HG02981 (cell line): ENCODE results near the gene RASSF4.

Source experiments
- ATAC-seq: cut with Tn5 transposase; IDR thresholded peaks from one replicate; pipeline ENCODE4 v1.9.1; 2021; ENCODE audit warnings: mild to moderate bottlenecking, moderate library complexity; ENCODE audit not compliant: unreplicated experiment

RASSF4 gene

DNA sequence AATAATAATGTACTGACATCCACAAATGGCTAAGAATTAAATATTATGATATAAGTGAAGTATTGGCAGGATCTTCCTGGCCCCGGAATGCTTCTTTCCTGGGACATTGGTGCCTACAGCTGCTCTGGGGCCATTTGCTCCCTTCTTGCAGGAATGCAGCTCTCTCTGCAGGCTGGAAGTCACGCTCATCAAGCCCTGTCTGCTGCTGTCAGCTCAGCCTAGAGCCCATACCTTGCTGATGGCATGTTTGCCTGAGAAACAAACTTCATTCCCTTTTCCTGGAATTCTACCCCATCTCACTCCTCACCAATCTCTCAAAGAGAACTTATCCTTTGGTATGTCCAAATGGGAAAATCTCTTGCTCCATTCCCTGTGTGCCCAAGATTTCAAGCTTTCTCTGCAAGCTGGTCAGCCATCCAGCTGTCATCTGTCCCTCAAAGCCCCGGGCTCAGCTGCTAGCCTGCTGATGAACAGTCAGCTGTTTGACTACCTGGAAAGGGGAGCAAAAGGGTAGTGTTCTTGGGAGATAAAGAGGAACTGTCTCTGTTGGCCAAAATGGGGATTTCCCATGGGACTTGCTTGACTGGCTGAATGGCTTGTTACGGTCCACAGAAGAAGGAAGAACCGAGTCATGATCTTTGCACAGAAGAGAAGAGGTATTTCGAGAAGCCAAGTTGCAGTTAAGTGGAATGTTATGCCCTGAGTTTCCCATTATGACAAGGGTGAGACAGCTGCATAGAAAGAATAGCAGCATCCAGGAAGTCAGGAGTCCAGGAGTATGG lies 12.0 kb upstream of the RASSF4 start:
- peak; percentile 58 for ATAC-seq

DNA sequence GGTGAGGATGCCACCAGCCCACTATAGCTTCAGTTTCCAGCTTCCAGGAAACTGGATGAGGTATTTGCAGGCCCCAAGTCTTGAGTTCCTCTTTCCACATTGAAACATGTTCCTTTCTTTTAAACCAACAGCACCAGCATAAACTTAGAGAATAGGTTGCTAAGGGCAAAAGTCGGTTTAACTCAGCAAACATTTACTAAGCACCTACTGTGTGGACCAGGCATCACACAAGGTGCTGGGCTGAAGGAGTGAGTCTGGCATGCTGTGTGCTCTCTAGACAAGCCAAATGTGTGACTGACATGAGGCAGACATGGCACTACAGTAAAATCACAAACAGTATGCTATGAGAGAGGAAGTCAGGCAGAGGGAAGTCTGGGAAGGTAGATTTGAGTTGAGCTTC lies 11.0 kb upstream of the RASSF4 start:
- ATAC-seq: no peak

DNA sequence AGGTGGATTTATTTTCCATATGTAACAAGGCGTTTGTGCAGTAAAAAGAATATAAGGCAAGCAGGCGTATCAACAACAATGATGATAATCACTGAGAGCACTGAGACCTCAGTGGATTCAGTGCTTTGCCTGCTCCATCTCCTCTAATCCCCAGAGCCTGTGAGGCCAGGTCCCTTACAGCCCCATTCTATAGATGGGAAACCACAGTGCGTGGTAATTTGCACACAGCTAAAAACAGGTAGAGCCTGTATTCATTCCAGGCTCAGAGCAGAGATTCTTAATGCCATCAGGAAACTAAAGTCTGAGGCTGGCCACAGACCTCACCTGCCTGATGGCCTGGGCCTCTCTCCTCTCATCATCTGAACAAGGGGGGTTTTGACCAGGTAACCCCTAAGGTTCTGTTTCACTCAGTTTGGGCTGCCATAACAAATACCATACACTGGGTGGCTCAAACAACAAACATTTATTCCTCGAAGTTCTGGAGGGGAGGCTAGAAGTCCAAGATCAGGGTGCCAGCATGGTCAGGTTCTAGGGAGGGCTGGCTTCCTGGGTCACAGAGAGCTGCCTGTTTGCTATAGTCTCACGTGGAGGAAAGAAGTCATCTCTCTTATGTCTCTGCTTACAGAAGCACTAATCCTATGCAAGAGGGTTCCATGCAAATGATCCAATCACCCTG lies 10.3 kb upstream of the RASSF4 start:
- ATAC-seq: no peak

DNA sequence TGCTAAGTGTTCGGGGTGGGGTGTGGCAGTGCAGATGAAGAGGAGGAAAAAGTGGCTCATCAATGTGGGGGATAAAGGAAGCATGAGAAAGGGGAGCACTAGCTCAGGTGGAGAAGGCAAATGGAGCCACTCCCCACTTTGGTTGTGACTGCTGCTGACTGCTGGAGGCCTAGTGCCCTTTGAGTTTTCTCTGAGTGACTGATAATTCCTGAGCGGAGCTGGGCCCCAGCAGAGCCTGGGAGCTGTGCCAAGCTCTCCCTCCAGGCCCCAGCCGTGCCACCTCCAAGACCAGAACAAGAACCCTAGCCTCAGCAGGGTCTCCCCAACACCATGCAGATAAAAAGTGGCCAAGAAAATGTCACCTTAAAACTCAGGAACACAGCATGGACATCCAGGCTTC lies 9.7 kb upstream of the RASSF4 start:
- no peak for ATAC-seq

DNA sequence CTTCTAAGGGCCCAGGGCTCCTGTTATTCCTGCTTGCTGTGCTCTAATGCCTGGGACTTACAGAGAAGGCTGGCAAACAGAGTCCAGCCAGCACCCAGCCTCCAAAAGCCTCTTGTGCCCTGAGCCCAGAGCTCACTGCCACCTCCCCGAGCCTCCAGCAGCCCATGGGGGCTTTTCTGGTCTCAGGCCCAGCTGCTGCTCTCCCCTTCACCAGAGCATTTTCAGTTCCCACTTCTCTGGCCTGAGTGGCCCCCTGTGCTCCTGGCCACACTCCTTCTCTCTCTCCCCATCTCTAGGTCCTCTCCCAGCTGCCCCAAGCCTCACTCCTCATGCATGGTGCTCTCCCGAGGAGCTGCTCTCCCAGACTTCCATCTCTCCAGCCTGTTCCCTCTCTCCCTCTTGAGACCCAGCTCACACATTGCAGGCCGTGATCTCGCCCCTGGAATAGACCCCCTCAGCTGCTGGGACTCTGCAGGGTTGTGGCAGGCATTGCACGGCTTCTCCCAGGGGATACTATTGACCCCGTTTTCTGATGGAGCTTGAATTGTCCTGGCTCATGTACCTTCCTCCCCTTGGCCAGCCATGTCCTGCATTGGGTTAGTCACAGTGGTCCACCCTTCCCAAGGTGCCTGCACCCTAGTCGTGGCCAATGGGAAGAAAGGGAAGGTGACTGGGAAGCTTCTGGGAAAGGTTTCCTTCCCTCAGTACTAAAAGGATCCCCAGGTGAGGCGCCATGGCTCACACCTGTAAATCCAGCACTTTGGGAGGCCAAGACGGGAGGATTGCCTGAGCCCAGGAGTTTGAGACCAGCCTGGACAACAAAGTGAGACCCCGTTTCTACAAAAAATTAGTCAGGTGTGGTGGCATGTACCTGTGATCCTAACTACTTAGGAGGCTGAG lies 9.0 kb upstream of the RASSF4 start:
- no peak for ATAC-seq

DNA sequence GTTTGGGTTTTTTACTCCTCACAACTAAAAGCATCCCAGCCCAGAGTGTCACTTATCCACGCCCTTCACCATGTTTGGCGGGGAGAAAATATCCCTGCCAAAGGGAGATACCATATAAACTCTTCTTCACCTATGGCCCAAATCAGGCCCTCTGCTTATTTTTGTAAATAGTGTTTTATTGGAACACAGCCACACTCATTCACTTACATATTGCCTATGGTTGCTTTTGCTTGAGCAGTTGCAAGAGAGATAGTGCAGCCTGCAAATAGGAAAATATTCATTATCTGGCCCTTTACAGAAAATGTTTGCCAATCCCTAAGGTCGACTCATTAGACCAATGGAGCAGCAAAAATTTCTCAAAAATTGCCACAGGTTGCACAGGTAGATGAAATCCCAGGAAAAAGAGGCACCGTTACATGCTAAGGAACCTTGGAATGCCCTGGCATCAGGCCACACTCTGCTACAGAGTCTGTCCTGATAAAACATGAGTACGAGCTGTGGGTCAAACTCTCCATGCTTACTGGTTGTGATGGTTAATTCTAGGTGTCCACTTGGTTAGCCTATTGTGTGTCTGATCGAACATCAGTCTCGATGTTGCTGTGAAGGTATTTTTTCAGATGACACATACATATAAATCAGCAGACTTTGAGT lies 7.9 kb upstream of the RASSF4 start:
- no peak for ATAC-seq

DNA sequence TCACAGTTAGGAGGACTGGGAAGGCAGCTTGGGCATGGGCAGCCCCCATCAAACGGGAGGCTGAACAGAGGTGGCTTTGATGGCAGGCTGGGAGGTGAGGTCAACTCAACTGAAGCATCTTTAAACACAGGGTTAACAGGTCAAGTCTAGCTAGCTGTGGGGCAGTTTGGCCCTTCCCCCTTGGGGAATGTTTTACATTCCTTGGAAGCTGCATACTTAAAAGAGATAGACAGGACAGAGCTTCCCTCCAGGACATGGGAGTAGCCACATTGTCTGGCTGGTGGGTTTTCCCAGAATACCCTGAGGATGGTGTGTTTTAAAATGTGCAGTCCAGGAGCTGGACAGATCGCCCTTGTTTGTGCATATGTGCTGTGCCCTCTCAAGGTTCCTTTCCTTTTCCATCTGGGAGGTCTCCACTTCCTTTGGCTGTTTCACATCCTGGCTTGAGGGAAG lies 6.8 kb upstream of the RASSF4 start:
- no peak for ATAC-seq

DNA sequence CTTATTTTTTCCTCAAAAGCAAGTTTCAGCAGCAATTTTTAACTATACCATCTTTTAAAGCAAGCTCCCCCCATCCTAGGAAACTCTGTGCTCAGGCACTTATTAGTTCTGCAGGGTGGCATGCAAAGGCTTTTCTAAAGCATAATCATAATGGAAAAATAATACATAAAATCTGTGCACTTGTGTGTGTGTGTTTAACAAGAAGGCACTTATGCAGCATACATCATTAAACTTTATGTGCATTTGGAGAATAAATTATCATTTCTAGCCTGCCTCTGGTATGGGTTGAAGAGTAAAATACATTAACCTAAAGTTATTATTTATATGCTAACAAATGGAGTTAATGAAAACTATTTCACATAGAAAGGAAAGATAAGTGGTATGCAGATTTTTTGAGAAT lies 5.6 kb upstream of the RASSF4 start:
- ATAC-seq: no peak

DNA sequence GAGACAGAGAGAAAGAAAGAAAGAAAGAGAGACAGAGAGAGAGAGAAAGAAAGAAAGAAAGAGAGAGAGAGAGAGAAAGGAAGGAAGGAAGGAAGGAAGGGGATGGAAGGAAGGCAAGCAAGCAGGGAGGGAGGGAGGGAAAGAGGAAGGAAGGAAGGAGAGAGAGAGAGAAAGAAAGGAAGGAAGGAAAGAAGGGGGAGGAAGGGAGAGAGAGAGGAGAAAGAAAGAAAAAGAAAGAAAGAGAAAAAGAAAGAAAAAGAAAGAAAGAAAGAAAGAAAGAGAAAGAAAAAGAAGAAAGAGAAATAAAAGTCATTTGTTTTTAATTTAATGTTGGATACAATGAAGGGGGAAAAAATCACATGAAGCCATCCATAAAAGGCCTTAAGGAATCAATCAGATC lies 4.6 kb upstream of the RASSF4 start:
- no peak for ATAC-seq

DNA sequence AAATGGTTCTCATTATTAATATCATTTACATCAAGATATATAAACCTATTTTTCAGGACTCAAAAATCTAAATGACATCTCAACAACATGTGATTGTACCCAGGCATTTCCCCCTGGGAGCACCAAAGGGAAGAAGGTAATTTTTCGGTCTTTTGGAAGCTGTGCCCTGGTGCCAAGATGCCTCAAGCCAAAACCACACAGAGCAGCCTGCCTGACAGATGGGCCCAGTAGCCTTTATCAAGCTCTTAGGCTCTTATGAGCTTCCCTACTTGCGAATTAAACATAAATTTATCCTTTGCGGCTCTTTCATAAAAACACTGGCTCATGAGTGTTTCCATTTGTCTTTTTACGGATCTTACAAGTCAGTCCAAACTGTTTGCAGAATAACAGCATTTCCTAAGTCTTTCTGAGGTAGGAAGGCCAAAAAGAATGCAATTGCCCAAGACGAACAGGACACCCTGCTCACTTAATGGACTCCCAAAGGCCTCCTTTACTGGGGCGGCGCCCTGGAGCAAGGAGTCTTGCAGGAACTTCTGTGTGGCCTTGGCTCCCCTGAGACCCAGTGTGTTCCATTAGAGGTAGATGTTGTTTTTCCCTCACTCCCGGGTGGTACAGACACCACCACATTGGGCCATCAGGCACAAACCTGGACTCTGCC lies 4.1 kb upstream of the RASSF4 start:
- ATAC-seq: no peak

DNA sequence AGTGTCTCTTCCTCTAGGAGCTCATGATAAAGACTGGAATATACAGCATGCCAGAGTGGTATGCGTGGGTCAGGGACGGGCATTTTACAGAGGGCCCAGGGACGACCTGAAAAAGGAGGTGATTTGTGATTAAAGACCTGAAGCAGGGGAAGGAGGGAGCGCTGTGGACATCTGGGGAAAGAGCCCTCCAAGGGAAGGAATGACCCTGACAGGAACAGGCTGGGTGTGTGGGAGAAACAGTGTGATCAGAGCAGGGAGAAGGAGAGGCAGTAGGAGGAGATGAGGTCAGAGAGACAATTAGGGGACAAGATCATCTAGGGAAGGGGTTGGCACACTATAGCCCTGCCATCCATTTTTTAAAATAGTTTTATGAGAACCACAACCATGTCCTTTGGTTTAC lies 3.4 kb upstream of the RASSF4 start:
- ATAC-seq: no peak

DNA sequence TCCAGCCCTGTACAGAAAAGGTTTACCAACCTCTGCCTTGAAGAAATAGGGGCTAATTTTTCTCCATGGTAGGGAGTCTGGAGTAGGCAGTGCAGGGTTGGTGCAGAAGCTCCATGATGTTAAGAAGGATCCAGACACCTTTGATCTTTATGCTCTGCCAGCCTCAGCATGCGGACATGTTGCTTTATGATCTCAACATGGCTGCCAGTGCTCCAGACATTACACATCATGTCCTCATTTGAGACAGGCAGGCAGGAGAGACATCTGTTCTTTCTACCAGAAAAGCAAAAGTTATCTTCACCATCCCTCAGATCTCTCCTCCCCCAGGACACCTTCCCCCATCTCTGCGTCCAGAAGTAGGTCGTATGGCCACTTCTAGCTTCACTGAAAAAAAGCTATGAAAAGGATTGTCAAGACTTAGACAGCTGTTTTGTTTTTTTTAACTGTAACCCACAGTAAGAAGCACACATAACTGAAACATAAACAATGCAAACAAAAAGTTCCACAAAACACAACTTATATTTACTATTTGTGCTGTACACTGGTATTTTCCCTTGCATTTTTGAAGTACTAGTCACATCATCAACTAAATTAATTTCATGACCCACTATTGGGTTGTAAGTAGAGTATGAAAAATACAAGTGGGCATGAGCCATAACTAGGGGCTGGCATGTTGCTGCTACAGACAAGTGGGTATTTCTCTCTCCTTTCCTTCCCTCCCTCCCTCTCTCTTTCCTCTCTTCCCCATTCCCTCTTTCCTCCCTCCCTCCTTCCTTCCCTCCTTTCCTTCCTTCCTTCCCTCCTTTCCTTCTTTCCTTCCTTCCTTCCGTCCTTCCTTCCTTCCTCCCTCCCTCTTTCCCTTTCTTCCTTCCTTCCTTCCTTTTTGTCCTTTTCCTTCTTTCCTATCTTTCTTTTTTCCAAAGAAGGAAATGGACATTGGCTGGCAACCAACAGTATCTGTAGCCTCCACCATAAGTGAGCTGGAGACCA lies 2.6 kb upstream of the RASSF4 start:
- no peak for ATAC-seq

DNA sequence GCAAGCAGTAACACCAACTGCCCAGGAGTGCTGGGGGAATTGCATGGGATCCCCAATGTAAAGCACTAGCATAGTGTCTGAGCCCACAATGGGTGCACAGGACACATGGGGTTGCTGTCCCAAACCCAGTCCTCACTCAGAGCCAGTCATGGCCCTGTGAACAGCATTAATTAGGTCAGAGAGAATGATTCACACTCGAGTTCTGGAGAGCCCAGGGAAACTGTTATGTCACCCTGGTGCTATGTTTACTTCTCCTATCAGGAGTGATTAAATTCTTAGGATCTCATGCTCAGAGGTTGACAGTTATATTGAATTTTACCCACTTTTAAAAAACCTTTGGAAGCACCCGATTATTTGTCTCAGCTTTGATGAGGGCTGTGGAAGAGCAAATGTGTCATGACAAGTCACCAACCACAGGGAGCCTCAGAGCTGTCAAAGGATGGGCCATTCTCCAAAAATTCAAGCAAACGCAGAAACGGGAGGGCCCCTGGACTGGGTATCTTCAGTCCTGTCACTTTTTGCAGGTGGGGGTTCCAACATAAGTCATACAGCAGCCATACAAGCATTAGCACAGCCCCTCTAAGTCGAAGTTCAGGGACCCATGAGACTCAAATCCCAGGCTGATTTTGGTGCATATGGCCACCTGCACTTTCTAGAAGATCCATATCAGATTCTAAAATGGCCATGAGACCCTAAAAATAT lies 1.3 kb upstream of the RASSF4 start:
- ATAC-seq: no peak

DNA sequence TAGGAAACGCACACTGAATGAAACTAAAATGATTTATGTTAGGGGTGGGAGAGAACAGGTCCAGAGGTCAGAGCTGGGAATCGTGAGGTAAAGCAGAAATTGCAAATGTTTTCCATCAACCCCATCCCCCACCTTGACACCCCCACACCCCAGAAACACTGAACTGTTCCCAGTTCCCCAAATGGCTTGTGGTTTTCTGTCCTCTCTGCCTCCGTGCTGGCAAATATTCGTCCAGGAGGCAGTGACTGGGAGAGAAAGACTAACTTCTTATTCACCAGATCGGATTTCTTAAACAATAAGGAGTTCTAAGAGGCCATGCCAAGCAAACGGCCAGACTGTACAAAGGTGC lies 730 bp upstream of the RASSF4 start:
- no peak for ATAC-seq

DNA sequence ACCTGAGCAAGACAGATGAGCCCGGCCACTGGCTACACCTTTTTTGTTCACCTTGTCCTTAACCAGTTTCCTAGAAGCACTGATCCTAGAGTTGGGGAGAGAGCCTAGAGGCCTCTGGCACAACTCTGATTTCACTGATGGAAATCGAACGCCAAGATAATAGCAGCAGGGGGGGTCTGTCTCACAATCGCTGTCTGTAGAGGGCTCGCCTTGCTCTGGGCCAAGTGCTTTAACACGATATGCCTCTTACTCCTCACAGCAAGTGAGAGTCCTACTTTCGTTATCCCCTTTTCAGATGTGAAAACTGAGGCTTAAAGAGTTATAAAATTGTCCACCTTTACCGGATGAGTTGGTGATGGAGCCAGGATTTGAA lies 472 bp downstream of the RASSF4 start:
- ATAC-seq: no peak

DNA sequence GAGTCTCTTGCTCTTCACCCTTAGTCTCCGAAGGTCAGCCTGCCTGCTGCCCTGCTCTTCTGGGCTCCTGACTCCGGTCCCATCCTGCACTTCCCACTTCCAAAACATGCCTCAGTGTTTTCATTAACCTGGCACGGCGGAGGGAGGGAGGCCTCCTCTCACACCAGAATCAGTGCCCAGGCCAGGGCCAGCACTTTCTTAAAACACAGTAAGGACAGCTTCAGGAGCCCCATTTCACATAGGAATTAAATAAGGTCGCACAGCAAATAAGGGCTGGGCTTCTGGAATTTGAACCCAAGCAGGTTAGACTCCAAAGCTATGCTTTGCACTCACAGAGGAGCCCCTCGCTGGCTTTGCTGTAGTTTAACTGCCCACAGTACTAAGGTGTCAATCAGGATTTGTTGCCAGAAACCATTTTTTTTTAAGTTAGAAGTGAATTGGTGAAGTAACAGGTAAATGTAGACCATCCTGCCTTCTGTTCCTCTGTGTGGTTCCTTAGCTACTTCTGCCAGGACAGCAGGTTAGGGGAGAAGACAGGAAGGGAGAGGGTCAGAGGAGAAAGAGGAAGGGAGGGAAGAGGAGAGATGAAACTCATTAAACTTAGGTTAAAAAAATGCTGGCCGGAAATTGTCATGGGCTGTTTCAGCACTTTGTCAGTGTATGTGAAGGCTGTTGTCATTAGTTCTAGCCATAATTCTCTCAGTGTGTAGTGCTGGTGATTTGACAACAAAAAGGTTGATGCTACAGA lies 1.1 kb downstream of the RASSF4 start:
- no peak for ATAC-seq

DNA sequence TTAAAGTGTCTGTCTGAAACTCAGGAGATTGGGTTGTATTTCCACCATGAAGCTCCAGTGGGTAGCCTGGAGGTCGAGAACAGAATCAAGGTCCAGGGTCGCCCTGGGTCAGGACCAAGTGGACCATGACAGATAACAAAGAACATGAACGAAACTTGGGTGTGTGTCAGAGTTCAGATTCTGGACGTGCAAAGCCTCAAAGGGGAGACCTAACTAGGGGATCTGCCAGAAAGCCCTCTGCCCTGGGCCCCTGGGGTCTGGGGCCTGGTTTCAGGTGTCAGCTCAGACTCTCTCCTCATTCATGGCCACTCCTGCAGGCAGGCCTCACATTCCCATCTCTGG lies 1.6 kb downstream of the RASSF4 start:
- no peak for ATAC-seq
